CD4-positive, alpha-beta memory T cell (primary cell): Measurements from ENCODE around the gene NDOR1. TPM values are rescaled to one million over a fixed set of nuclear protein-coding genes. Genes with fewer than 3 reads are reported as not detected.

Source experiments
- CTCF ChIA-PET: fragments of 350-600 bp; sonication (Branson Sonifier 250); formaldehyde crosslinking; loops from one replicate; lab custom pipeline; 2021; ENCODE audit warnings: inconsistent platforms; ENCODE audit not compliant: partially characterized antibody; lab: Charles Lee
- POLR2A ChIA-PET: fragments of 350-600 bp; sonication (Branson Sonifier 250); formaldehyde crosslinking; loops from one replicate; lab custom pipeline; 2021; ENCODE audit not compliant: partially characterized antibody; lab: Charles Lee
- DNase-seq, 5 donors: peaks; one replicate each; pipeline versions ENCODE4 v3.0.0 to v3.0.0-alpha.2; 2020 to 2022; ENCODE audit warnings: mixed read lengths in 1 of 5
- H3K27ac ChIP-seq: one replicate; pipeline ENCODE4 v1.7.0; 2013; ENCODE audit warnings: low read depth, low read length
- H3K27me3 ChIP-seq: 2 replicates; pipeline ENCODE4 v1.7.0; 2013; ENCODE audit warnings: mild to moderate bottlenecking, low read length, moderate library complexity; ENCODE audit not compliant: insufficient read depth
- H3K36me3 ChIP-seq: 2 replicates; pipeline ENCODE4 v1.7.0; 2013; ENCODE audit warnings: mild to moderate bottlenecking, low read length, moderate library complexity; ENCODE audit not compliant: insufficient read depth
- H3K4me1 ChIP-seq: 2 replicates; pipeline ENCODE4 v1.7.0; 2013; ENCODE audit warnings: mild to moderate bottlenecking, low read length, moderate library complexity; ENCODE audit not compliant: insufficient read depth
- H3K4me3 ChIP-seq, 2 donors: one replicate each; pipeline ENCODE4 v1.7.0; 2013; ENCODE audit warnings: low read length in 2 of 2, mild to moderate bottlenecking in 1 of 2
- H3K9me3 ChIP-seq, 2 donors: one replicate each; pipeline ENCODE4 v1.7.0; 2013; ENCODE audit warnings: low read length in 2 of 2, control low read depth in 1 of 2; ENCODE audit not compliant: control insufficient read depth in 1 of 2
- H3K27ac Mint-ChIP-seq, 7 donors: one replicate each; pipeline ENCODE4 v1.8.0; 2020 to 2021; ENCODE audit warnings: mixed read lengths in 7 of 7, mild to moderate bottlenecking in 6 of 7, inconsistent platforms in 3 of 7, moderate library complexity in 3 of 7
- H3K27me3 Mint-ChIP-seq, 2 donors: one replicate each; pipeline ENCODE4 v1.8.0; 2020 to 2021; ENCODE audit warnings: mixed read lengths in 2 of 2
- H3K36me3 Mint-ChIP-seq, 2 donors: one replicate each; pipeline ENCODE4 v1.8.0; 2020 to 2021; ENCODE audit warnings: mixed read lengths in 2 of 2, inconsistent platforms in 1 of 2, mild to moderate bottlenecking in 1 of 2
- H3K4me1 Mint-ChIP-seq, 4 donors: one replicate each; pipeline ENCODE4 v1.8.0; 2020 to 2021; ENCODE audit warnings: mixed read lengths in 4 of 4, mild to moderate bottlenecking in 1 of 4
- H3K4me3 Mint-ChIP-seq, 8 donors: one replicate each; pipeline ENCODE4 v1.8.0; 2020 to 2021; ENCODE audit warnings: mixed read lengths in 8 of 8, mild to moderate bottlenecking in 7 of 8, moderate library complexity in 6 of 8, inconsistent platforms in 3 of 8
- H3K9me3 Mint-ChIP-seq, 8 donors: one replicate each; pipeline ENCODE4 v1.8.0; 2020 to 2021; ENCODE audit warnings: mixed read lengths in 8 of 8, mild to moderate bottlenecking in 5 of 8, inconsistent platforms in 3 of 8, moderate library complexity in 1 of 8
- intact Hi-C: fragments of 100-400 bp; cut with micrococcal nuclease; formaldehyde crosslinking; loops from one replicate; pipeline ENCODE4 v1.15.1; 2023
- polyA plus RNA-seq, 2 donors: library from polyadenylated mRNA; unstranded; fragments of 300-500 nt; fragmentation: Illumina TruSeq; gene quantifications; one replicate each; pipeline ENCODE4 v1.2.3, GENCODE V29; 2021
- total RNA-seq, 2 experiments: library from RNA; stranded (reverse); gene quantifications; one replicate each; pipeline ENCODE4 v1.2.3, GENCODE V29; 2021

The NDOR1 gene
- total and polyA plus RNA-seq, 4 experiments from 2014 or later = 4.6 to 37.1 (median 23.1) TPM

DNA sequence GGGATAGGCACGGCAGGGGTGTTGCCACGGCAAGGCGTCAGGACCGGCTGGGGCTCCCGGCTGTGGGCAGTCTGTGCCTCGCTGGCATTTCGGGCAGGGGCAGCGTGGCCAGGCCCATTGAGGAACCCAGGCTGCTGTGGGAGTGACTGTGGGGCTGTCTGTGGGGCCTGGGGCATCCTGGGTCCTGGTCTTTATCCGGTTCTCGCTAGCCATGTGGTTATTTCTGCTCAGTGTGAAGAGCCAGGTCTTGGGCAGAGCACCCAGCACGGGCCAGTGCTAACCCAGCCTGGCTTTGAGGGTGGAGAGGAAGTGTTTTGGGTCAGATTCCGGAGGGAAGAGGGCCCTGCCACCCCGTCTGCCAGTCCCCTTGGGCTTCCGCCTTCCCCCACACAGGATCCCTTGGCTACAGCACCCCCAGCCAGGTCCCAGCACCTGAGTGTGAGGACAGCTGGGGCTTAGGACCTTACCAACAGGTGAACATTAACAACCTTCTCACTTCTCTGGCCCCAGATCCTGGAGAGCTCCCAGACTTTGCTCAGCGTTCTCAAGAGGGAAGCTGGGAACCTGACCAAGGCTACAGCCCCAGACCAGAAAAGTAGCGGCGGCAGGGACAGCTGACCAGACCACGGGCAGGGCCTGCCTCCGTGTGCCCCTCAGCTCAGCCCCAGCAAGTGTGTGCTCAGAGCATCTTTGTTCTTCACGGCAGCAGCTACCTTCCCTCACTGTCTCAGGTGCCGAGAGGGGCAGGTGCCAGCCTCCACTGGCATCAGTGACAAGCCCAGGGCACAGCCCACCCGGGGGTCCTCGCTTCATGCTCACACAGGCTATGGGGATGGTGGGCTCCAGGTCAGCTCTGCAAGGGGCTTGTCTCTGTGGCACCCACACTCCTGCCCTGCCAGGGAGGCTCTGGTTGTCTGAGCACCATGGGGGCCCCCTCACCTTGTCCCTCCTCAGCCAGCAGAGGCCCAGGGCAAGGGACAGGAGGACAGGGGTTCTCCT is 15.9 kb upstream of the NDOR1 start:
- intact Hi-C loops = loop anchor here (1.0 to 2.0 kb wide), 2 partner anchors 47 to 103 kb away; partner anchors contain the start of gene MAN1B1
- Mint-ChIP-seq H3K9me3 (peaks cover 0 to 3% (median 0%) of the 10 kb centered on the region in 8 donors), H3K4me1 (peaks cover 16 to 52% (median 32%) of the 10 kb centered on the region in 4 donors), H3K36me3 (peaks cover 0 to 16% of the 10 kb centered on the region in 2 donors), H3K27ac (peak overlapping the region; percentile 91 to 97 (median 95)), H3K27me3 (no peaks in the 10 kb centered on the region), H3K4me3 (peak overlapping the region; percentile 90 to 95 (median 92))
- peaks cover 41% of the 10 kb centered on the region for H3K4me1 ChIP-seq
- H3K36me3 ChIP-seq = peaks cover 14% of the 10 kb centered on the region
- ChIA-PET POLR2A (interaction anchor here (0.8 to 8.9 kb wide), 18 partner anchors 13 to 292 kb away, joined by 3 to 169 read pairs (median 10); partner anchors contain the start of genes CYSRT1, EXD3, MAN1B1 and NDOR1), CTCF (interaction anchor here (0.7 to 3.8 kb wide), 14 partner anchors 8 to 94 kb away, joined by 3 to 15 read pairs (median 3); partner anchors contain the start of genes NELFB and TPRN)
- H3K27ac ChIP-seq = peak overlapping the region; percentile 96
- DNase-seq = no peak
- H3K4me3 ChIP-seq = peak overlapping the region; percentile 81 to 90
- H3K27me3 ChIP-seq = no peaks in the 10 kb centered on the region
- H3K9me3 ChIP-seq = no peaks in the 10 kb centered on the region

DNA sequence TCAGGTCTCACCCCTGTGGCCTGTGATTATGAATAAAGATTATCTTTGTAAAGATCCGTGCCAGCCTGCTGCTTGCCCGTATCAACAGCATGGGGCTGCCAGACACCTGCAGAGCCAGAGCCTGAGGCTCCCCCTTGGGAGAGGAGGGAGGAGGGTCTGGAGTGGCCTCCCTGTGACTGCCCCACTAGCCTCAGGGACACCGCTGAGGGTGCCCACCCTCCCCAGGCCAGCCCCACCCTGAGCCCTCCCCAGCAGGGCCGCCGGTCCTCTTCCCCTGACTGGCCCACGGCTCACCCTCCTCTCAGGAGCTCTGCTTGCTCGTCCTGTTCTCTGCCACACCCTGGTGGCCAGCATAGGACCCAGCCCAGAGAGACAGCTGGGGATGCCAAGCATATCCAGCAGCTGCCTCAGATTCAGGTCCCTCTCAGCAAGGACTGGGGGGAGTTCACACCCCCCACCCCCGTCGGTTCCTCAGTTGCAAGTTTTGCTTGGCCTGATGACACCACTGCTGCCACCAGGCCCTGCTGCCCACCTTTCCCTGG is 15.1 kb upstream of the NDOR1 start:
- H3K4me1 ChIP-seq = peaks cover 41% of the 10 kb centered on the region
- H3K27ac ChIP-seq = peak overlapping the region; percentile 96
- peaks cover 0 to 3% (median 0%) of the 10 kb centered on the region in 8 donors for H3K9me3 Mint-ChIP-seq
- ChIA-PET POLR2A (interaction anchor here (2.5 to 8.9 kb wide), 6 partner anchors 12 to 104 kb away, joined by 11 to 169 read pairs (median 20); partner anchors contain the start of genes MAN1B1, NDOR1, RNF208 and TMEM203), CTCF (interaction anchor here (1.0 to 2.0 kb wide), 3 partner anchors 7 to 94 kb away, joined by 3 to 7 read pairs (median 4); no protein-coding TSS in a partner anchor)
- DNase-seq = no peak
- H3K27me3 Mint-ChIP-seq = no peaks in the 10 kb centered on the region
- intact Hi-C loops = no loop called here
- peaks cover 0 to 16% of the 10 kb centered on the region in 2 donors for H3K36me3 Mint-ChIP-seq
- peak overlapping the region in 5 of 7 donors; percentile 73 to 91 (median 81) for H3K27ac Mint-ChIP-seq
- peaks cover 16 to 49% (median 31%) of the 10 kb centered on the region in 4 donors for H3K4me1 Mint-ChIP-seq
- H3K9me3 ChIP-seq = no peaks in the 10 kb centered on the region
- H3K27me3 ChIP-seq = no peaks in the 10 kb centered on the region
- H3K4me3 ChIP-seq = no peak overlapping the region
- peak overlapping the region in 6 of 8 donors; percentile 33 to 93 (median 58) for H3K4me3 Mint-ChIP-seq
- peaks cover 12% of the 10 kb centered on the region for H3K36me3 ChIP-seq

DNA sequence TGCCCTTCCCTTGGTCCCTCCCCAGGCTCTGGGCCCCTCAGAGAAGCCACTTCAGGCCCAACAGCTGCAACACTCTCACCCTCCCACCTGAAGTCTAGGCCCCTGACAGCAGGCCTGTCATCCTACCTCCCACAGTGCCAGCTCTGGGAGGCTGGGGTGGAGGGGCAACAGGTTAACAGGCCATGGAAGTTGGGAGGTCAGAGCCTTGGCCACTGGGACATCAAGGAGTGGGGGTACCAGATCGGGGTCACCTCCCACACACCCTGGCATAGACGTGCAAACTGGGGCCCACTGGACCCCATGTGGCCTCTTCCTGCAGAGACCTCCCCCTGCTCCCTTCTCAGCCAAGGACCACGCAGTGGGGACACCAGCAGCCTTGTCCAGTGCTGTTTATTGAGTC is 14.3 kb upstream of the NDOR1 start:
- H3K4me1 ChIP-seq = peaks cover 34% of the 10 kb centered on the region
- H3K9me3 ChIP-seq = no peaks in the 10 kb centered on the region
- peaks cover 0 to 3% (median 0%) of the 10 kb centered on the region in 8 donors for H3K9me3 Mint-ChIP-seq
- intact Hi-C loops = no loop called here
- DNase-seq = no peak
- H3K27ac ChIP-seq = no peak overlapping the region
- POLR2A ChIA-PET = interaction anchor here (4.7 to 8.9 kb wide), 2 partner anchors 11 to 30 kb away, joined by 61 to 169 read pairs; partner anchors contain the start of genes NDOR1, RNF208, TMEM203 and TPRN
- peak overlapping the region in 3 of 7 donors; percentile 22 to 80 (median 78) for H3K27ac Mint-ChIP-seq
- no peak overlapping the region for H3K4me3 Mint-ChIP-seq
- H3K4me3 ChIP-seq = no peak overlapping the region
- peaks cover 16 to 41% (median 30%) of the 10 kb centered on the region in 4 donors for H3K4me1 Mint-ChIP-seq
- no peaks in the 10 kb centered on the region for H3K27me3 ChIP-seq
- H3K36me3 ChIP-seq = peaks cover 6% of the 10 kb centered on the region
- H3K36me3 Mint-ChIP-seq = peaks cover 0 to 16% of the 10 kb centered on the region in 2 donors
- CTCF ChIA-PET = interaction anchor here (1.0 kb wide), 1 partner anchor 25 kb away, joined by 4 read pairs; no protein-coding TSS in a partner anchor
- no peaks in the 10 kb centered on the region for H3K27me3 Mint-ChIP-seq

- Mint-ChIP-seq H3K4me3 (no peak overlapping the region), H3K36me3 (peaks cover 0 to 13% of the 10 kb centered on the region in 2 donors), H3K9me3 (peaks cover 0 to 3% (median 0%) of the 10 kb centered on the region in 8 donors), H3K27me3 (no peaks in the 10 kb centered on the region), H3K27ac (peak overlapping the region in 1 of 7 donors; percentile 22), H3K4me1 (peaks cover 12 to 34% (median 25%) of the 10 kb centered on the region in 4 donors)
- Histone ChIP-seq H3K27me3 (no peaks in the 10 kb centered on the region), H3K36me3 (peaks cover 6% of the 10 kb centered on the region), H3K4me1 (peaks cover 28% of the 10 kb centered on the region), H3K9me3 (no peaks in the 10 kb centered on the region), H3K27ac (no peak overlapping the region), H3K4me3 (no peak overlapping the region)
- DNase-seq = no peak
- intact Hi-C loops = no loop called here
- CTCF ChIA-PET = interaction anchor here (1.4 to 1.5 kb wide), 2 partner anchors 45 to 96 kb away, joined by 3 to 4 read pairs; no protein-coding TSS in a partner anchor
- POLR2A ChIA-PET = interaction anchor here (1.0 to 8.9 kb wide), 3 partner anchors 11 to 62 kb away, joined by 3 to 169 read pairs (median 5); partner anchors contain the start of genes NDOR1, TMEM203 and TPRN
Measured at GRCh38 chr9:137191691-137192447, 13.6 kb upstream of the NDOR1 start.

DNA sequence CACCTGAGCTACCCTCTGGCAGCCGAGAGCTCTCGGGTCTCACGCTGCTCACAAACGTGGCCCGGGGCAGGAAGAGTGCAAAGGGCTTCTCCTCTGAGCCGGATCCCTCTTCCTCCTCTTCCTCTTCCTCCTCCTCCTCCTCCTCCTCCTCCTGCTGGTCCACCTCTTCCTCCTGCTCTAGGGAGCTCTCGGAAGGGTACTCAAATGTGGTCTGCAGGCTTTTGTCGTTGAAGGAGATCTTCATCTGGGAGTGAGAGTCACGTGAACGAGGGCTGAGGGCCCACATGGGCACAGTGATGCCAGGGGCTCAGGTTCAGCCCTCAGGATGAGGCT is 13.1 kb upstream of the NDOR1 start:
- intact Hi-C loops = no loop called here
- H3K9me3 Mint-ChIP-seq = peaks cover 0 to 3% (median 0%) of the 10 kb centered on the region in 8 donors
- H3K4me1 Mint-ChIP-seq = peaks cover 11 to 29% (median 20%) of the 10 kb centered on the region in 4 donors

DNA sequence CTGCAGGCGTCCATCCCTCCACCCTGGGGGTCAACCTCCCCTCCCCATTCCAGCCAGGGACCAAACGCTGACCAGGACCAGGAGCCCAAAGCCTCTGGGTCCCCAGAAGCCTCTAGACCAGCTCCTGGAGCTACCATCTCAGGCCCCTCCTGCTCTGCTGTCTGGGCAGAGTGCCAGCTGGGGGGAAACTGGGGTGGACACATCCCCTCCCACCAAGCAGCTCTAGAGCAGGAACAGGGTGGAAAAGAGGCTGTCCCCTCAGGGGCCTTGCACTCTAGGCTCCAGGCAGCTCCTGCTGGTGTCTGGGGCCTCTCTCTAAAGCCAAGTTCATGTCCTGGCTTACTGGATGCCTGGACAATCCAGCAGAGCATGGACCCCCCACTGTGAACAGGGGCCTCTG is 12.6 kb upstream of the NDOR1 start:
- Mint-ChIP-seq H3K9me3 (peaks cover 0 to 3% (median 0%) of the 10 kb centered on the region in 8 donors), H3K27me3 (no peaks in the 10 kb centered on the region), H3K27ac (no peak overlapping the region), H3K4me3 (no peak overlapping the region), H3K4me1 (peaks cover 8 to 25% (median 16%) of the 10 kb centered on the region in 4 donors), H3K36me3 (peaks cover 0 to 11% of the 10 kb centered on the region in 2 donors)
- POLR2A ChIA-PET = interaction anchor here (0.6 to 8.9 kb wide), 4 partner anchors 10 to 63 kb away, joined by 3 to 169 read pairs (median 4); partner anchors contain the start of genes NDOR1, TMEM203 and TPRN
- Histone ChIP-seq H3K36me3 (peaks cover 6% of the 10 kb centered on the region), H3K4me3 (no peak overlapping the region), H3K27me3 (no peaks in the 10 kb centered on the region), H3K9me3 (no peaks in the 10 kb centered on the region), H3K27ac (no peak overlapping the region), H3K4me1 (peaks cover 18% of the 10 kb centered on the region)
- intact Hi-C loops = no loop called here
- DNase-seq = no peak
- CTCF ChIA-PET = interaction anchor here (1.4 to 1.5 kb wide), 2 partner anchors 44 to 97 kb away, joined by 3 to 4 read pairs; no protein-coding TSS in a partner anchor

More for the DNA sequence above, 13.1 kb upstream of the NDOR1 start:
- H3K9me3 ChIP-seq = no peaks in the 10 kb centered on the region
- ChIA-PET POLR2A (interaction anchor here (0.6 to 8.9 kb wide), 4 partner anchors 10 to 63 kb away, joined by 3 to 169 read pairs (median 4); partner anchors contain the start of genes NDOR1, TMEM203 and TPRN), CTCF (interaction anchor here (1.4 to 1.5 kb wide), 2 partner anchors 45 to 96 kb away, joined by 3 to 4 read pairs; no protein-coding TSS in a partner anchor)
- H3K27ac ChIP-seq = no peak overlapping the region
- H3K27me3 ChIP-seq = no peaks in the 10 kb centered on the region
- peaks cover 23% of the 10 kb centered on the region for H3K4me1 ChIP-seq
- Mint-ChIP-seq H3K4me3 (peak overlapping the region in 1 of 8 donors; percentile 15), H3K36me3 (peaks cover 0 to 13% of the 10 kb centered on the region in 2 donors), H3K27ac (peak overlapping the region in 1 of 7 donors; percentile 70), H3K27me3 (no peaks in the 10 kb centered on the region)
- peaks cover 6% of the 10 kb centered on the region for H3K36me3 ChIP-seq
- no peak for DNase-seq
- H3K4me3 ChIP-seq = no peak overlapping the region
